GM12878 (cell line): ENCODE measurements around the gene MAPK8. TPM values are rescaled to one million over a fixed set of nuclear protein-coding genes. Genes with fewer than 3 reads are reported as not detected.
A peak's percentile ranks its signal among the peaks of the same experiment; 100 is the strongest.

Experiments
- ATAC-seq: fragments of 200-7000 bp; cut with Tn5 transposase; 3 replicates; pipeline ENCODE4 v1.9.1; 2020; ENCODE audit warnings: mild to moderate bottlenecking, moderate library complexity
- BruUV-seq: library from RNA; stranded (reverse); fragments of 400-500 nt; replicated peaks from 2 replicates; lab custom pipeline; 2021; lab: Mats Ljungman, UMichigan
- CTCF ChIA-PET: fragments of 300-600 bp; sonication (Branson Sonifier 250); formaldehyde crosslinking; extraction: SDS; loops from one replicate; lab custom pipeline; 2021; ENCODE audit warnings: inconsistent platforms; lab: Yijun Ruan, JAX
- POLR2A ChIA-PET: fragments of 350-600 bp; formaldehyde crosslinking; extraction: SDS; loops from one replicate; lab custom pipeline; 2021; ENCODE audit warnings: inconsistent platforms; lab: Charles Lee
- RAD21 ChIA-PET: fragments of 300-600 bp; sonication (Branson Sonifier 250); formaldehyde crosslinking; loops from one replicate; lab custom pipeline; 2023; ENCODE audit warnings: antibody characterized with exemption; ENCODE audit not compliant: unreplicated experiment; lab: Charles Lee
- SMC1A ChIA-PET: fragments of 300-600 bp; sonication (Branson Sonifier 250); formaldehyde crosslinking; loops from one replicate; lab custom pipeline; 2023; ENCODE audit not compliant: unreplicated experiment, uncharacterized antibody; lab: Charles Lee
- DNase-seq: peaks from one replicate; pipeline ENCODE4 v3.0.0-alpha.2; 2011; ENCODE audit warnings: low read depth, low spot score
- FAIRE-seq: peaks from 3 replicates; lab custom pipeline; 2011; peaks lifted over from hg19 to GRCh38; lab: Jason Lieb, UNC
- H2AFZ ChIP-seq: 2 replicates; pipeline ENCODE4 v1.6.0; 2011; ENCODE audit warnings: low read depth, low read length, control low read depth; ENCODE audit not compliant: control insufficient read depth
- H3K27ac ChIP-seq: 2 replicates; pipeline ENCODE4 v1.5.1; 2011; ENCODE audit warnings: control low read depth; ENCODE audit not compliant: control insufficient read depth, insufficient read depth
- H3K27me3 ChIP-seq, 2 experiments: replicated peaks in 1 of 2; 2 replicates each; pipeline versions ENCODE4 v1.6.0 to v1.6.1; 2011; ENCODE audit warnings: low read length in 1 of 2; ENCODE audit not compliant: control insufficient read depth in 2 of 2, insufficient read depth in 2 of 2
- H3K36me3 ChIP-seq, 2 experiments: 2 replicates each; pipeline ENCODE4 v1.5.1; 2011; ENCODE audit warnings: low read length in 1 of 2; ENCODE audit not compliant: control insufficient read depth in 2 of 2, insufficient read depth in 2 of 2
- H3K4me1 ChIP-seq: 2 replicates; pipeline ENCODE4 v1.6.1; 2011; ENCODE audit warnings: mild to moderate bottlenecking, low read length, moderate library complexity, mixed read lengths; ENCODE audit not compliant: control insufficient read depth, insufficient read depth
- H3K4me2 ChIP-seq: 2 replicates; pipeline ENCODE4 v1.6.0; 2011; ENCODE audit warnings: control low read depth; ENCODE audit not compliant: control insufficient read depth, insufficient read depth
- H3K4me3 ChIP-seq: fragments of 200-600 bp; sonication (generic); 2 replicates; pipeline ENCODE4 v1.5.1; 2016
- H3K79me2 ChIP-seq: 2 replicates; pipeline ENCODE4 v1.6.0; 2011; ENCODE audit warnings: low read length; ENCODE audit not compliant: control insufficient read depth, insufficient read depth
- H3K9ac ChIP-seq: 2 replicates; pipeline ENCODE4 v1.8.0; 2011; ENCODE audit warnings: low read length, control low read depth, mixed read lengths; ENCODE audit not compliant: control insufficient read depth, insufficient read depth
- H3K9me3 ChIP-seq: replicated peaks from 3 replicates; pipeline ENCODE4 v1.5.1; 2011; ENCODE audit warnings: mild to moderate bottlenecking, low read length; ENCODE audit not compliant: control insufficient read depth, insufficient read depth
- H4K20me1 ChIP-seq: 2 replicates; pipeline ENCODE4 v1.6.0; 2011; ENCODE audit not compliant: control insufficient read depth, insufficient read depth
- BACH1 ChIP-seq: fragments of 450-650 bp; IDR thresholded peaks from 2 replicates; pipeline ENCODE4 v1.6.1; 2017; ENCODE audit warnings: mild to moderate bottlenecking, borderline replicate concordance
- CHD1 ChIP-seq: IDR thresholded peaks from 2 replicates; pipeline ENCODE4 v1.6.1; 2012; ENCODE audit warnings: low read depth, low read length, improper control_type of control experiment
- MEF2B ChIP-seq: fragments of 450-650 bp; IDR thresholded peaks from 2 replicates; pipeline ENCODE4 v1.6.1; 2018; ENCODE audit warnings: mild to moderate bottlenecking, moderate library complexity; ENCODE audit not compliant: partially characterized antibody, poor library complexity, severe bottlenecking
- MTA2 ChIP-seq: fragments of 450-650 bp; IDR thresholded peaks from 2 replicates; pipeline ENCODE4 v1.6.1; 2016; ENCODE audit warnings: low read depth, mild to moderate bottlenecking, moderate library complexity
- MXI1 ChIP-seq: fragments of 150-350 bp; IDR thresholded peaks from 2 replicates; pipeline ENCODE4 v1.6.1; 2011; ENCODE audit warnings: low read depth, mild to moderate bottlenecking, inconsistent platforms, low read length, improper control_type of control experiment
- NBN ChIP-seq: fragments of 450-650 bp; IDR thresholded peaks from 2 replicates; pipeline ENCODE4 v1.6.1; 2016
- PML ChIP-seq: IDR thresholded peaks from 2 replicates; pipeline ENCODE4 v1.6.1; 2012; ENCODE audit warnings: low read length, inconsistent platforms
- WRNIP1 ChIP-seq: IDR thresholded peaks from 2 replicates; pipeline ENCODE4 v1.6.1; 2011; ENCODE audit warnings: low read depth, low read length, improper control_type of control experiment, borderline replicate concordance
- ZBED1 ChIP-seq: IDR thresholded peaks from 2 replicates; pipeline ENCODE4 v1.6.1; 2016; ENCODE audit warnings: borderline replicate concordance
- WGBS: methylation state at CpG from one replicate; pipeline ENCODE4 v1.1.6; 2016; ENCODE audit warnings: low lambda C conversion rate; ENCODE audit not compliant: insufficient replicate concordance, insufficient coverage; ENCODE audit errors: missing lambda C conversion rate; 5-methylcytosine and 5-hydroxymethylcytosine counted together
- in situ Hi-C: fragments of 300-500 bp; cut with MboI; formaldehyde crosslinking; loops from 9 replicates; pipeline ENCODE4 v1.14.3; 2018; ENCODE audit warnings: mixed read lengths
- intact Hi-C: fragments of 100-400 bp; cut with micrococcal nuclease; formaldehyde crosslinking; loops from one replicate; pipeline ENCODE4 v1.14.2; 2022; ENCODE audit not compliant: unreplicated experiment
- polyA plus RNA-seq, 11 experiments: library from polyadenylated mRNA; depleted of rRNA in 4 of 11; unstranded in 6 of 11; stranded (reverse) in 5 of 11; fragments of >200 nt; fragmentation: Nextera tagmentation in 4 of 11; fragmentation: Illumina TruSeq in 1 of 11; extraction: Ambion mirVana in 4 of 11; extraction: Trizol in 1 of 11; gene quantifications; 1 replicate in 1 of 11; 2 replicates in 10 of 11; pipeline versions ENCODE4 v1.2.1 to v1.2.3, GENCODE V29; 2011 to 2016; ENCODE audit warnings: inconsistent platforms in 2 of 11, missing spikeins in 2 of 11, low read depth in 1 of 11
- total RNA-seq, 4 experiments: library from RNA; depleted of rRNA in 3 of 4; stranded (reverse); fragments of >200 nt in 3 of 4; fragmentation: Illumina TruSeq in 1 of 4; extraction: Trizol in 1 of 4; gene quantifications; 2 replicates each; pipeline versions ENCODE4 v1.2.1 to v1.2.3, GENCODE V29; 2013 to 2021
- TF ChIP-seq, protein P1 (sequence below): IDR thresholded peaks from 2 replicates; pipeline ENCODE4 v1.6.1; 2012; ENCODE audit warnings: mild to moderate bottlenecking, low read depth, low read length
- TF ChIP-seq, protein P2 (sequence below): fragments of 450-650 bp; IDR thresholded peaks from 2 replicates; pipeline ENCODE4 v1.6.1; 2017; ENCODE audit warnings: borderline replicate concordance
- TF ChIP-seq, protein P3 (sequence below): fragments of 450-650 bp; formaldehyde crosslinking; IDR thresholded peaks from 2 replicates; pipeline ENCODE4 v1.5.0; 2022; ENCODE audit warnings: mild to moderate bottlenecking, missing genetic modification characterization

MAPK8 gene
- total and polyA plus RNA-seq, 10 of the 15 experiments (the other 5 are each of a cell fraction or from before 2014, with no cell fraction given), result 3.9 to 102 (median 40.0) TPM

DNA sequence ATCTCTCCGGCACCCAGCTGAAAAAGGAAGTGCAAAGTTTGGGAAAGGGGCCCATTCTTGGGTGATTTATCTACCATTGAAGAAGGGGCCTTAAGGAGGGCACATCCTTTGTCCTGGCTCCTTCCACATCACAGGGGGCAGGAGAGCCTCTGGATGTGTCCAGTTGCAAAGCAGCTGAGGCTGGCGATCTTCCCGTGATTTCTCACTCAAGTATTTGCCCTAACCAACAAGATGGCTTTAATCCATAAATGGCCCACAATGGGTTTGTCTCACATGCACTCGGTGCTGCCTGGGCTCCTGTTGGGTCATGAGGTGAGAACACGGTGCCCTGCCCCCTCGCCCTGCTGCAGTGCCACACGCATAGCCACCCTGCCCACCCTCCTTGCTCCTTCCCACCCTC is 17.8 kb upstream of the MAPK8 start:
- POLR2A ChIA-PET, result interaction anchor here (1.0 to 6.7 kb wide), 3 partner anchors 11 to 15 kb away, joined by 3 to 43 read pairs (median 3); no protein-coding TSS in a partner anchor
- CTCF ChIA-PET, result interaction anchor here (0.9 to 6.2 kb wide), 14 partner anchors 11 to 225 kb away, joined by 3 to 87 read pairs (median 10); partner anchors contain the start of gene MAPK8
- BruUV-seq, result no TSS peak
- intact Hi-C loops (loop anchor here (1.0 to 5.0 kb wide), 3 partner anchors 14 to 384 kb away; no protein-coding TSS in a partner anchor), in situ Hi-C loops (no loop called here)
- H3K27ac ChIP-seq, result peak overlapping the region; percentile 67
- H3K36me3 ChIP-seq, result no peaks in the 10 kb centered on the region
- H3K27me3 ChIP-seq, result no peaks in the 10 kb centered on the region
- H3K9me3 ChIP-seq, result peaks cover 7% of the 10 kb centered on the region
- FAIRE-seq (no peak), ATAC-seq (no peak), DNase-seq (no peak)
- 94% methylated on average over 6 of the region's 7 CpGs for WGBS
- H3K4me1 ChIP-seq, result peaks cover 37% of the 10 kb centered on the region
- no peak overlapping the region for H3K9ac ChIP-seq
- H3K4me3 ChIP-seq, result no peak overlapping the region
- H3K79me2 ChIP-seq, result no peaks in the 10 kb centered on the region
- no peak overlapping the region for H3K4me2 ChIP-seq
- RAD21 ChIA-PET, result interaction anchor here (1.2 to 5.2 kb wide), 7 partner anchors 11 to 86 kb away, joined by 3 to 45 read pairs (median 11); no protein-coding TSS in a partner anchor
- no peak overlapping the region for H2AFZ ChIP-seq
- no peaks in the 10 kb centered on the region for H4K20me1 ChIP-seq
- SMC1A ChIA-PET, result interaction anchor here (0.7 to 8.0 kb wide), 11 partner anchors 12 to 111 kb away, joined by 3 to 87 read pairs (median 7); partner anchors contain the start of gene FRMPD2
- TF ChIP-seq WRNIP1 (no peak), MTA2 (no peak), PML (no peak), MXI1 (no peak), NBN (no peak), MEF2B (no peak), CHD1 (no peak), BACH1 (no peak), ZBED1 (no peak)
- TF ChIP-seq, protein P1, sequence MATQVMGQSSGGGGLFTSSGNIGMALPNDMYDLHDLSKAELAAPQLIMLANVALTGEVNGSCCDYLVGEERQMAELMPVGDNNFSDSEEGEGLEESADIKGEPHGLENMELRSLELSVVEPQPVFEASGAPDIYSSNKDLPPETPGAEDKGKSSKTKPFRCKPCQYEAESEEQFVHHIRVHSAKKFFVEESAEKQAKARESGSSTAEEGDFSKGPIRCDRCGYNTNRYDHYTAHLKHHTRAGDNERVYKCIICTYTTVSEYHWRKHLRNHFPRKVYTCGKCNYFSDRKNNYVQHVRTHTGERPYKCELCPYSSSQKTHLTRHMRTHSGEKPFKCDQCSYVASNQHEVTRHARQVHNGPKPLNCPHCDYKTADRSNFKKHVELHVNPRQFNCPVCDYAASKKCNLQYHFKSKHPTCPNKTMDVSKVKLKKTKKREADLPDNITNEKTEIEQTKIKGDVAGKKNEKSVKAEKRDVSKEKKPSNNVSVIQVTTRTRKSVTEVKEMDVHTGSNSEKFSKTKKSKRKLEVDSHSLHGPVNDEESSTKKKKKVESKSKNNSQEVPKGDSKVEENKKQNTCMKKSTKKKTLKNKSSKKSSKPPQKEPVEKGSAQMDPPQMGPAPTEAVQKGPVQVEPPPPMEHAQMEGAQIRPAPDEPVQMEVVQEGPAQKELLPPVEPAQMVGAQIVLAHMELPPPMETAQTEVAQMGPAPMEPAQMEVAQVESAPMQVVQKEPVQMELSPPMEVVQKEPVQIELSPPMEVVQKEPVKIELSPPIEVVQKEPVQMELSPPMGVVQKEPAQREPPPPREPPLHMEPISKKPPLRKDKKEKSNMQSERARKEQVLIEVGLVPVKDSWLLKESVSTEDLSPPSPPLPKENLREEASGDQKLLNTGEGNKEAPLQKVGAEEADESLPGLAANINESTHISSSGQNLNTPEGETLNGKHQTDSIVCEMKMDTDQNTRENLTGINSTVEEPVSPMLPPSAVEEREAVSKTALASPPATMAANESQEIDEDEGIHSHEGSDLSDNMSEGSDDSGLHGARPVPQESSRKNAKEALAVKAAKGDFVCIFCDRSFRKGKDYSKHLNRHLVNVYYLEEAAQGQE, result no peak
- TF ChIP-seq, protein P2, sequence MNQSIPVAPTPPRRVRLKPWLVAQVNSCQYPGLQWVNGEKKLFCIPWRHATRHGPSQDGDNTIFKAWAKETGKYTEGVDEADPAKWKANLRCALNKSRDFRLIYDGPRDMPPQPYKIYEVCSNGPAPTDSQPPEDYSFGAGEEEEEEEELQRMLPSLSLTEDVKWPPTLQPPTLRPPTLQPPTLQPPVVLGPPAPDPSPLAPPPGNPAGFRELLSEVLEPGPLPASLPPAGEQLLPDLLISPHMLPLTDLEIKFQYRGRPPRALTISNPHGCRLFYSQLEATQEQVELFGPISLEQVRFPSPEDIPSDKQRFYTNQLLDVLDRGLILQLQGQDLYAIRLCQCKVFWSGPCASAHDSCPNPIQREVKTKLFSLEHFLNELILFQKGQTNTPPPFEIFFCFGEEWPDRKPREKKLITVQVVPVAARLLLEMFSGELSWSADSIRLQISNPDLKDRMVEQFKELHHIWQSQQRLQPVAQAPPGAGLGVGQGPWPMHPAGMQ, result no peak
- TF ChIP-seq, protein P3, sequence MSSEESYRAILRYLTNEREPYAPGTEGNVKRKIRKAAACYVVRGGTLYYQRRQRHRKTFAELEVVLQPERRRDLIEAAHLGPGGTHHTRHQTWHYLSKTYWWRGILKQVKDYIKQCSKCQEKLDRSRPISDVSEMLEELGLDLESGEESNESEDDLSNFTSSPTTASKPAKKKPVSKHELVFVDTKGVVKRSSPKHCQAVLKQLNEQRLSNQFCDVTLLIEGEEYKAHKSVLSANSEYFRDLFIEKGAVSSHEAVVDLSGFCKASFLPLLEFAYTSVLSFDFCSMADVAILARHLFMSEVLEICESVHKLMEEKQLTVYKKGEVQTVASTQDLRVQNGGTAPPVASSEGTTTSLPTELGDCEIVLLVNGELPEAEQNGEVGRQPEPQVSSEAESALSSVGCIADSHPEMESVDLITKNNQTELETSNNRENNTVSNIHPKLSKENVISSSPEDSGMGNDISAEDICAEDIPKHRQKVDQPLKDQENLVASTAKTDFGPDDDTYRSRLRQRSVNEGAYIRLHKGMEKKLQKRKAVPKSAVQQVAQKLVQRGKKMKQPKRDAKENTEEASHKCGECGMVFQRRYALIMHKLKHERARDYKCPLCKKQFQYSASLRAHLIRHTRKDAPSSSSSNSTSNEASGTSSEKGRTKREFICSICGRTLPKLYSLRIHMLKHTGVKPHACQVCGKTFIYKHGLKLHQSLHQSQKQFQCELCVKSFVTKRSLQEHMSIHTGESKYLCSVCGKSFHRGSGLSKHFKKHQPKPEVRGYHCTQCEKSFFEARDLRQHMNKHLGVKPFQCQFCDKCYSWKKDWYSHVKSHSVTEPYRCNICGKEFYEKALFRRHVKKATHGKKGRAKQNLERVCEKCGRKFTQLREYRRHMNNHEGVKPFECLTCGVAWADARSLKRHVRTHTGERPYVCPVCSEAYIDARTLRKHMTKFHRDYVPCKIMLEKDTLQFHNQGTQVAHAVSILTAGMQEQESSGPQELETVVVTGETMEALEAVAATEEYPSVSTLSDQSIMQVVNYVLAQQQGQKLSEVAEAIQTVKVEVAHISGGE (CRISPR knock-in tag), result no peak
